ENCODE results near the gene MAGOH. TPM values are rescaled to one million over a fixed set of nuclear protein-coding genes. Genes with fewer than 3 reads are reported as not detected.
A peak's percentile ranks its signal among the peaks of the same experiment; 100 is the strongest.

MAGOH gene
- total and polyA plus RNA-seq, 2 of the 13 experiments (the other 11 are each of a cell fraction or from before 2014, with no cell fraction given): 24.1 to 87.0 TPM

DNA sequence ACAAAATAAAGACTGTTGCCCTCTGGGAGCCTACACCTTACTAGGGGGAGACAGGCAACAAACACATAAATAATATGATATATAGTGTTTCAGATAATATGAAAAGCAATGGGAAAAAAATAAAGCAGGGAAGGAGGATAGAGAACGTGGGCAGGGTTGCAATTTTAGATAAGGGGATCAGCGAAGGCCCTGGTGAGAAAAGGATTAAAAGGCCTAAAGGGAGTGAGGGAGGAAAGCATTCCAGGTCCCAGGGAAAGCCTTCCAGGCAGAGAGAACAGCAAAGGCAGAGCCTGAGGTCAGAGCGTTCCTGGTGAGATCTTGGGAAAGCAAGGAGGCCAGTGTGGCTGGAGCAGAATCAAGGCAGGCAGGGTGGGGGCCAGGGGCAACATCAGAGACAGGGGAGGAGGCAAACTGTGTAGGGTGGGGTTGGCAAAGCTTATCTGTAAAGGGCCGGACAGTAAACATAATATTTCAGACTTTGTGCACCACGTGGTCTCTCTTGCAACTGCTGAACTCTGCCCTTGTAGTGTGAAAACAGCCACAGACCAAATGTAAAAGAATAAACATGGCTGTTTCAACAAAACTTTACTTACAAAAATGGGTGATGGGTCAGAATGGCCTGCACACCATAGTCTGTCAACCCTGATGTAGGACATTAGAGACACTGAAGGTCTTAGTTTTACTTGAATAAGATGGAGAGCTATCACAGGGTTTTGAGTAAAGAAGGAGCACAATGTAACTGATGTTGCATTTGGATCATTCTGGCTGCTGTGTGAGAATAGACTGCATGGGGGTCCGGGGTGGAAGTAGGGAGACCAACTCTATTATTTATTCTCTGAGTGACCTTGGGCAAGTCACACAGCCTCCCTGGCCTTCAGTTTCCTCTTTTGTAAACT lies 55.0 kb downstream of the MAGOH start (continued):
- TF ChIP-seq ZNF512 (CRISPR knock-in tag; IDR thresholded peaks at IDR 0.05): no peak
- TF ChIP-seq, protein P1, sequence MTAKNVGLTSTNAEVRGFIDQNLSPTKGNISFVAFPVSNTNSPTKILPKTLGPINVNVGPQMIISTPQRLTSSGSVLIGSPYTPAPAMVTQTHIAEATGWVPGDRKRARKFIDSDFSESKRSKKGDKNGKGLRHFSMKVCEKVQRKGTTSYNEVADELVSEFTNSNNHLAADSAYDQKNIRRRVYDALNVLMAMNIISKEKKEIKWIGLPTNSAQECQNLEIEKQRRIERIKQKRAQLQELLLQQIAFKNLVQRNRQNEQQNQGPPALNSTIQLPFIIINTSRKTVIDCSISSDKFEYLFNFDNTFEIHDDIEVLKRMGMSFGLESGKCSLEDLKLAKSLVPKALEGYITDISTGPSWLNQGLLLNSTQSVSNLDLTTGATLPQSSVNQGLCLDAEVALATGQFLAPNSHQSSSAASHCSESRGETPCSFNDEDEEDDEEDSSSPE (CRISPR knock-in tag; IDR thresholded peaks at IDR 0.05): no peak
- TF ChIP-seq, protein P2, sequence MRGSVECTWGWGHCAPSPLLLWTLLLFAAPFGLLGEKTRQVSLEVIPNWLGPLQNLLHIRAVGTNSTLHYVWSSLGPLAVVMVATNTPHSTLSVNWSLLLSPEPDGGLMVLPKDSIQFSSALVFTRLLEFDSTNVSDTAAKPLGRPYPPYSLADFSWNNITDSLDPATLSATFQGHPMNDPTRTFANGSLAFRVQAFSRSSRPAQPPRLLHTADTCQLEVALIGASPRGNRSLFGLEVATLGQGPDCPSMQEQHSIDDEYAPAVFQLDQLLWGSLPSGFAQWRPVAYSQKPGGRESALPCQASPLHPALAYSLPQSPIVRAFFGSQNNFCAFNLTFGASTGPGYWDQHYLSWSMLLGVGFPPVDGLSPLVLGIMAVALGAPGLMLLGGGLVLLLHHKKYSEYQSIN (CRISPR knock-in tag; IDR thresholded peaks at IDR 0.05; ENCODE audit: borderline replicate concordance): no peak
- TF ChIP-seq, protein P3, sequence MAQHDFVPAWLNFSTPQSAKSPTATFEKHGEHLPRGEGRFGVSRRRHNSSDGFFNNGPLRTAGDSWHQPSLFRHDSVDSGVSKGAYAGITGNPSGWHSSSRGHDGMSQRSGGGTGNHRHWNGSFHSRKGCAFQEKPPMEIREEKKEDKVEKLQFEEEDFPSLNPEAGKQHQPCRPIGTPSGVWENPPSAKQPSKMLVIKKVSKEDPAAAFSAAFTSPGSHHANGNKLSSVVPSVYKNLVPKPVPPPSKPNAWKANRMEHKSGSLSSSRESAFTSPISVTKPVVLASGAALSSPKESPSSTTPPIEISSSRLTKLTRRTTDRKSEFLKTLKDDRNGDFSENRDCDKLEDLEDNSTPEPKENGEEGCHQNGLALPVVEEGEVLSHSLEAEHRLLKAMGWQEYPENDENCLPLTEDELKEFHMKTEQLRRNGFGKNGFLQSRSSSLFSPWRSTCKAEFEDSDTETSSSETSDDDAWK (CRISPR knock-in tag; IDR thresholded peaks at IDR 0.05): no peak
- no peak; the same call in 1 of the 2 replicates for TF ChIP-seq RNF219 (CRISPR knock-in tag; IDR thresholded peaks at IDR 0.05)
- peak; percentile 42; the same call in 1 of the 2 replicates for TF ChIP-seq HHEX (CRISPR knock-in tag; IDR thresholded peaks at IDR 0.05)
- TF ChIP-seq ZNF12 (CRISPR knock-in tag; IDR thresholded peaks at IDR 0.05): peak; percentile 56; the same call in 1 of the 2 replicates
- TF ChIP-seq AKAP8 (CRISPR knock-in tag; IDR thresholded peaks at IDR 0.05): 0 out of 2 replicates have a peak, but pooled peaks have one; percentile 48
- TF ChIP-seq ZNF281 (CRISPR knock-in tag; IDR thresholded peaks at IDR 0.05; ENCODE audit: borderline replicate concordance): peak; percentile 56; the same call in 1 of the 2 replicates
- TF ChIP-seq ZSCAN22 (CRISPR knock-in tag; IDR thresholded peaks at IDR 0.05): no peak
- TF ChIP-seq ZNF343 (CRISPR knock-in tag; IDR thresholded peaks at IDR 0.05): 0 out of 2 replicates have a peak, but pooled peaks have one; percentile 62
- TF ChIP-seq ADNP (CRISPR knock-in tag; IDR thresholded peaks at IDR 0.05): no peak
- TF ChIP-seq HOXA3 (CRISPR knock-in tag; IDR thresholded peaks at IDR 0.05): peak; percentile 76
- TF ChIP-seq, protein P4, sequence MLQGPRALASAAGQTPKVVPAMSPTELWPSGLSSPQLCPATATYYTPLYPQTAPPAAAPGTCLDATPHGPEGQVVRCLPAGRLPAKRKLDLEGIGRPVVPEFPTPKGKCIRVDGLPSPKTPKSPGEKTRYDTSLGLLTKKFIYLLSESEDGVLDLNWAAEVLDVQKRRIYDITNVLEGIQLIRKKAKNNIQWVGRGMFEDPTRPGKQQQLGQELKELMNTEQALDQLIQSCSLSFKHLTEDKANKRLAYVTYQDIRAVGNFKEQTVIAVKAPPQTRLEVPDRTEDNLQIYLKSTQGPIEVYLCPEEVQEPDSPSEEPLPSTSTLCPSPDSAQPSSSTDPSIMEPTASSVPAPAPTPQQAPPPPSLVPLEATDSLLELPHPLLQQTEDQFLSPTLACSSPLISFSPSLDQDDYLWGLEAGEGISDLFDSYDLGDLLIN (CRISPR knock-in tag; IDR thresholded peaks at IDR 0.05; ENCODE audit: borderline replicate concordance): no peak
- no peak for TF ChIP-seq U2AF1 (optimal IDR thresholded peaks at IDR 0.05; ENCODE audit: low read depth, low read length)
- no peak for TF ChIP-seq CHD2 (IDR thresholded peaks at IDR 0.05; ENCODE audit: low read depth, low read length)

Data from HepG2 (cell line).